SK-N-SH (cell line): Measurements from ENCODE around the gene PHTF1. TPM values are rescaled to one million over a fixed set of nuclear protein-coding genes. Genes with fewer than 3 reads are reported as not detected.

ENCODE experiments used
- CTCF ChIA-PET: fragments of 300-600, 350-600 bp; formaldehyde crosslinking; extraction: SDS; loops from one replicate; lab custom pipeline; 2021; lab: Yijun Ruan, JAX
- POLR2A ChIA-PET: fragments of 350-600 bp; sonication (Branson Sonifier 250); formaldehyde crosslinking; extraction: SDS; loops from one replicate; lab custom pipeline; 2020; ENCODE audit warnings: antibody characterized with exemption, inconsistent platforms; lab: Yijun Ruan, JAX
- DNase-seq: peaks from one replicate; pipeline ENCODE4 v3.0.0; 2012
- H2AFZ ChIP-seq: fragments of 200-600 bp; sonication (generic); 2 replicates; pipeline ENCODE4 v1.8.1; 2016; ENCODE audit warnings: antibody characterized with exemption, mild to moderate bottlenecking, low read depth
- H3F3A ChIP-seq: fragments of 200-600 bp; sonication (generic); replicated peaks from 2 replicates; pipeline ENCODE3; 2016; ENCODE audit warnings: antibody characterized with exemption, mild to moderate bottlenecking; ENCODE audit not compliant: insufficient read depth
- H3K27ac ChIP-seq, 2 experiments: fragments of 200-500 bp in 1 of 2; fragments of 200-600 bp in 1 of 2; sonication (Bioruptor generic) in 1 of 2; sonication (generic), shearing (Covaris generic) in 1 of 2; 2 replicates each; pipeline versions ENCODE4 v1.5.1 to v1.6.1; 2014 to 2016; ENCODE audit warnings: low read depth in 2 of 2, inconsistent platforms in 1 of 2, low read length in 1 of 2, mild to moderate bottlenecking in 1 of 2, mixed read lengths in 1 of 2
- H3K27me3 ChIP-seq: fragments of 200-600 bp; sonication (generic), shearing (Covaris generic); 2 replicates; pipeline ENCODE4 v1.6.1; 2016; ENCODE audit warnings: mixed run types; ENCODE audit not compliant: insufficient read depth
- H3K36me3 ChIP-seq, 2 experiments: fragments of 200-500 bp in 1 of 2; fragments of 200-600 bp in 1 of 2; sonication (Bioruptor generic) in 1 of 2; sonication (generic) in 1 of 2; replicated peaks in 1 of 2; 2 replicates each; pipeline versions ENCODE3 to v1.5.1; 2014 to 2016; ENCODE audit warnings: low read length in 1 of 2, mild to moderate bottlenecking in 1 of 2; ENCODE audit not compliant: insufficient read depth in 2 of 2, control insufficient read depth in 1 of 2
- H3K4me1 ChIP-seq, 2 experiments: fragments of 200-500 bp in 1 of 2; fragments of 200-600 bp in 1 of 2; sonication (Bioruptor generic) in 1 of 2; sonication (generic), shearing (Covaris generic) in 1 of 2; 2 replicates each; pipeline versions ENCODE4 v1.5.1 to v1.6.1; 2014 to 2016; ENCODE audit warnings: low read depth in 1 of 2, low read length in 1 of 2, mixed run types in 1 of 2; ENCODE audit not compliant: insufficient read depth in 2 of 2, control insufficient read depth in 1 of 2
- H3K4me2 ChIP-seq: fragments of 200-600 bp; sonication (generic), shearing (Covaris generic); 2 replicates; pipeline ENCODE4 v1.6.1; 2017; ENCODE audit warnings: mixed run types
- H3K4me3 ChIP-seq, 2 experiments: fragments of 200-500 bp in 1 of 2; fragments of 200-600 bp in 1 of 2; sonication (Bioruptor generic) in 1 of 2; sonication (generic), shearing (Covaris generic) in 1 of 2; 2 replicates each; pipeline versions ENCODE4 v1.5.1 to v1.8.1; 2014 to 2016; ENCODE audit warnings: low read depth in 2 of 2, inconsistent platforms in 1 of 2, low read length in 1 of 2, mild to moderate bottlenecking in 1 of 2, mixed read lengths in 1 of 2, moderate library complexity in 1 of 2
- H3K79me2 ChIP-seq: fragments of 200-600 bp; sonication (generic); 2 replicates; pipeline ENCODE4 v1.8.1; 2017; ENCODE audit warnings: mild to moderate bottlenecking; ENCODE audit not compliant: insufficient read depth
- H3K9ac ChIP-seq: fragments of 200-600 bp; sonication (generic); 2 replicates; pipeline ENCODE4 v1.6.1; 2017; ENCODE audit warnings: mixed run types
- H3K9me2 ChIP-seq: fragments of 200-600 bp; sonication (generic); 2 replicates; pipeline ENCODE4 v1.6.1; 2017; ENCODE audit warnings: mixed run types
- H3K9me3 ChIP-seq: fragments of 200-600 bp; sonication (generic); 2 replicates; pipeline ENCODE4 v1.6.1; 2017; ENCODE audit warnings: mixed run types, mild to moderate bottlenecking, moderate library complexity
- H4K20me1 ChIP-seq: fragments of 200-600 bp; sonication (generic); 2 replicates; pipeline ENCODE4 v1.6.1; 2017; ENCODE audit warnings: mild to moderate bottlenecking, mixed run types; ENCODE audit not compliant: insufficient read depth
- CHD2 ChIP-seq: fragments of 150-350 bp; IDR thresholded peaks from 2 replicates; pipeline ENCODE4 v1.6.1; 2018; ENCODE audit warnings: low read length; ENCODE audit not compliant: partially characterized antibody
- CTCF ChIP-seq: fragments of 200-600 bp; sonication (generic); IDR thresholded peaks from 2 replicates; pipeline ENCODE4 v1.6.1; 2017; ENCODE audit warnings: antibody characterized with exemption, mild to moderate bottlenecking, moderate library complexity
- EZH2phosphoT487 ChIP-seq: fragments of 200-600 bp; sonication (generic); IDR thresholded peaks from 2 replicates; pipeline ENCODE4 v1.6.1; 2017; ENCODE audit warnings: low read depth, mixed run types, mild to moderate bottlenecking, antibody characterized with exemption, moderate library complexity, borderline replicate concordance
- FOXJ3 ChIP-seq: sonication (generic); formaldehyde crosslinking; IDR thresholded peaks from 2 replicates; pipeline ENCODE4 v1.5.1; 2020; ENCODE audit warnings: mild to moderate bottlenecking, missing genetic modification reagents
- GATA2 ChIP-seq: sonication (generic); formaldehyde crosslinking; IDR thresholded peaks from 2 replicates; pipeline ENCODE4 v1.5.0; 2020; ENCODE audit warnings: mild to moderate bottlenecking, missing genetic modification reagents
- IRF3 ChIP-seq: fragments of 150-350 bp; IDR thresholded peaks from 2 replicates; pipeline ENCODE4 v1.6.1; 2016; ENCODE audit warnings: mild to moderate bottlenecking, low read depth, low read length
- JUND ChIP-seq: IDR thresholded peaks from 2 replicates; pipeline ENCODE4 v1.4.0; 2012
- MAX ChIP-seq: IDR thresholded peaks from 2 replicates; pipeline ENCODE4 v1.4.0; 2012; ENCODE audit warnings: low read depth
- MXI1 ChIP-seq: IDR thresholded peaks from 2 replicates; pipeline ENCODE4 v1.6.1; 2012; ENCODE audit warnings: mild to moderate bottlenecking, low read depth, low read length, improper control_type of control experiment
- NFIC ChIP-seq: IDR thresholded peaks from 2 replicates; pipeline ENCODE4 v1.4.0; 2012; ENCODE audit warnings: borderline replicate concordance
- POLR2AphosphoS5 ChIP-seq: IDR thresholded peaks from 2 replicates; pipeline ENCODE4 v1.6.1; 2012; ENCODE audit warnings: low read depth, low read length
- RAD21 ChIP-seq: IDR thresholded peaks from 2 replicates; pipeline ENCODE4 v1.6.1; 2012; ENCODE audit warnings: mild to moderate bottlenecking, low read length
- RCOR1 ChIP-seq: fragments of 150-350 bp; IDR thresholded peaks from 2 replicates; pipeline ENCODE4 v1.6.1; 2017; ENCODE audit warnings: antibody characterized with exemption, low read length
- RXRA ChIP-seq: IDR thresholded peaks from 2 replicates; pipeline ENCODE4 v1.4.0; 2012; ENCODE audit warnings: low read depth, mild to moderate bottlenecking, borderline replicate concordance
- ZBTB33 ChIP-seq: IDR thresholded peaks from 2 replicates; pipeline ENCODE4 v1.4.0; 2012; ENCODE audit warnings: low read depth, borderline replicate concordance
- WGBS: methylation state at CpG from one replicate; pipeline ENCODE4 v1.1.6; 2017; ENCODE audit warnings: low lambda C conversion rate; 5-methylcytosine and 5-hydroxymethylcytosine counted together
- polyA plus RNA-seq, 3 experiments: library from polyadenylated mRNA; depleted of rRNA; stranded (reverse); fragments of >200 nt; gene quantifications; 2 replicates each; pipeline ENCODE4 v1.2.3, GENCODE V29; 2012

Gene PHTF1
- polyA plus RNA-seq, 1 of the 3 experiments (the other 2 are of a cell fraction) = 10.8 TPM

GRCh38 chr1:113677250-113678158, 81.8 kb downstream of the PHTF1 start (continued):
- TF ChIP-seq MAX (peak; percentile 35; the same call in 1 of the 2 replicates), FOXJ3 (CRISPR knock-in tag) (no peak), CTCF (peak; percentile 76), GATA2 (0 out of 2 replicates have a peak, but pooled peaks have one; percentile 19), RAD21 (peak; percentile 83), RCOR1 (no peak), JUND (0 out of 2 replicates have a peak, but pooled peaks have one; percentile 9), NFIC (peak; percentile 83), RXRA (peak; percentile 88; the same call in 1 of the 2 replicates)

GRCh38 chr1:113676524-113676923, 82.8 kb downstream of the PHTF1 start:
- Histone ChIP-seq H3F3A (peaks cover 30% of the 10 kb centered on the region), H3K9me2 (no peaks in the 10 kb centered on the region), H3K9me3 (no peaks in the 10 kb centered on the region), H3K4me3 (no peak overlapping the region), H3K27ac (peak overlapping the region in 1 of 2 experiments; percentile 73; a peak in 2 of 4 replicates), H3K4me1 (peaks cover 12 to 16% of the 10 kb centered on the region in 2 experiments; a peak in 3 of 4 replicates), H4K20me1 (no peaks in the 10 kb centered on the region), H3K36me3 (peaks cover 23 to 41% of the 10 kb centered on the region in 2 experiments), H3K9ac (no peak overlapping the region), H2AFZ (no peak overlapping the region), H3K79me2 (no peaks in the 10 kb centered on the region), H3K4me2 (no peak overlapping the region), H3K27me3 (no peaks in the 10 kb centered on the region)
- CTCF ChIA-PET = interaction anchor here (0.6 to 5.5 kb wide), 6 partner anchors 16 to 604 kb away, joined by 3 to 32 read pairs (median 3); partner anchors contain the start of gene LRIG2
- no peak for TF ChIP-seq POLR2AphosphoS5
- no peak for TF ChIP-seq ZBTB33
- no peak for TF ChIP-seq IRF3
- TF ChIP-seq JUND = no peak
- TF ChIP-seq MXI1 = no peak
- TF ChIP-seq NFIC = no peak
- no peak for TF ChIP-seq EZH2phosphoT487
- TF ChIP-seq CHD2 = no peak
- WGBS = 98% methylated on average over 5 of the region's 5 CpGs
- no peak for DNase-seq
- POLR2A ChIA-PET = no interaction called here
